Kidney glomerular epithelial cell (primary cell): Measurements from ENCODE around the gene BTG4.

Experiments used
- DNase-seq: peaks from one replicate; lab custom pipeline; 2025; lab: John Stamatoyannopoulos, UW

The BTG4 gene

DNA sequence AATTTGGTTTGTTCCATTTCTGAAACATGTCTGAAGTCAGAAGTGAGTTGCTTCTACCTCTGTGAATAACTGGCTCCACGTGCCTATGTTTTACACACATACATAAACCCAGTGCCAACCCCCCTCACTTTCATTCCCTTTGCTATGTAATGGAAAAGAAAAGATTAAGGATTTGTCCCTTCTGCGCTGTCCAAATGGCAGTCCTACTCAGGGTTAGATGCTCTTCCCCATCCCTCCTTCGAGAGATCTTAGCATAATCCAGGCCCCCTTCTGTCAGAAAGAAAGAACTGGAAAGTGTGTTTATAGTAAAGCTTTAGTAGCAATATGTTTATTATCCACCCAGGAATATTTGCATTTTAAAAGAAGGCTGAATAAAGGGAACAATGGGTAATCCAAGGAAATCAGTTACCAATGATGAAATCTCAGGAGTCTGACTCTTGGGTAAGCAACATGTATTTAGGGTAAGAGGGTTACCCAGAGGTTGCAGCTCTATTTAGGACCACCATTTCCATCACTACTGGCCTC lies 25.2 kb upstream of the BTG4 start:
- DNase-seq, result no peak

DNA sequence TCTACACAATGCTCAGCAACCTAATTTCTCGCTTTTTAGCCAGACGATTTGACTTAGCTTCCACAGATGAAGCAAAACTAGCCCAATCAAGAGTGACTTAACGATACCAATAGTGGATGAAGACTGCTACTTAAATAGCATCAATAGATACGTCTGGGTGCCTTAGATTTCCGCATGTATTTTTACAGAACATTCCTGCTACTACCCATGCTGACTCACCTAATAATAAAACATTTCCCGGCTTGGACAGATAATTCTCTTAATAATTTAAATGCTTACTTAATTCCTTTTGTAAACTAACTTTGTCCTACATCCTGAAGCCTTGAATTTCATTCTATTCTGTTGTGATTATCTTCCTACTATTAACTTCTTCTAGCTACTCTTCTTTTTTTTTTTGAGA lies 23.1 kb upstream of the BTG4 start:
- DNase-seq, result no peak

- DNase-seq, result no peak
Measured at GRCh38 chr11:111532365-111532709, 20.2 kb upstream of the BTG4 start.

- DNase-seq, result peak; percentile 82
Measured at GRCh38 chr11:111531687-111532364, 19.6 kb upstream of the BTG4 start.

DNA sequence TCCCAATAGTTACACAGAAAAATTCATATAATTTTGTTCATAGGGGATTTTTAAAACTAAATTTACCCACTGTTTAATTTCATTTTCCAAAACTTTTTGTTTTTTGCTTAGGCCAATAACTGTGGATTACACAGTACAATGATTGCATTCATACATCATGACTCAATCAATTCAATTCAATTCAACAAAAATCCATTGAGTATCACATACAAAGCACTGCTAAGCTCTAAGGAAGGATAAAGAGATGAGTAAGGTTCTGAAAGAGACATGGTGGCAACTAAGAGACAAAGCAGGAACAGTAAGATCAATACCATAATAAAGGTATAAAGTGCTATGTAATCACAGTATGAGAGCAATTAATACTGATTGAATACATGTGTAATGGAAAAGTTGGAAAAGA lies 18.9 kb upstream of the BTG4 start:
- no peak for DNase-seq

GRCh38 chr11:111530091-111530490 lies 17.9 kb upstream of the BTG4 start:
- no peak for DNase-seq

DNA sequence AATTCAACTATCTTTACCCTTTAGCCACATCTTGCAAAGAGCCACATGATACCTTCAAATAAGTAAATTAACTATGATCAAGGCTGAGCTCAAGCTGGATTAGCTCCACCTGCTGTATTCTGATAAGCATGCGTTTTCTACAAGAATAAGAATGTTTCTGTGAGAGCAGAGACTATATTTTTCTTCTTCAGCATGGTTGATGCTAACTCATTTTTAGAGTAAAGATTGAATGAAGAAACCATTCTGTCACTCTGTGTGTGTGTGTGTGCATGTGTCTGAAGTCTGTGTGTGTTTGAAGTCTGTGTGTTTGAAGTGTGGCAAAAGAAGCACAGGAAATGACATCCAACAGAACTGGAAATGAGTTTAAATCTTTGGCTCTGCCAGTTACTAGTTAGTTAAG lies 16.4 kb upstream of the BTG4 start:
- no peak for DNase-seq

- DNase-seq, result no peak
Measured at GRCh38 chr11:111527279-111527678, 15.1 kb upstream of the BTG4 start.

DNA sequence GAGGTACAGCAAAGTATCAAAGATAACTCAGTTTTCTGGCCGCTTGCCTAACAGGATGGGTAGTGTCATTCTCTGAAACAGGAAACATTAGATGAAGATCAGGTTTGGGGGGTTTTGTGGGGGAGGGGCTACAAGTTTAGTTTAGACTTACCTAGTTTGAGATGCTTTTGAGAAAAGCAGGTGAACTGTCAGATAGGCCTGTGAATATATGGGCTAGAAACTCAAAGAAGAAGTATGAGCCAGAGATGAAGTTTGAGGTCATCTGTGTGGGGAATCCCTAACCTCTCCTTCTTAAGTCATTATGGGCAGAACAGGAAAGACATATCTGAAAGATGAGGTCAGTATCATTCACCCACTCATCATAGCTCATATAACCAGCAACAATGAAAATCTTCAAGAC lies 14.3 kb upstream of the BTG4 start:
- DNase-seq, result peak; percentile 89

- no peak for DNase-seq
Measured at GRCh38 chr11:111525456-111525855, 13.3 kb upstream of the BTG4 start.

- DNase-seq, result no peak
Measured at GRCh38 chr11:111524056-111524455, 11.9 kb upstream of the BTG4 start.

GRCh38 chr11:111523343-111523742 lies 11.2 kb upstream of the BTG4 start:
- no peak for DNase-seq

- DNase-seq, result no peak
Measured at GRCh38 chr11:111522426-111522825, 10.2 kb upstream of the BTG4 start.

GRCh38 chr11:111521135-111521534 lies 8.9 kb upstream of the BTG4 start:
- peak; percentile 62 for DNase-seq

- peak; percentile 74 for DNase-seq
Measured at GRCh38 chr11:111520560-111520959, 8.4 kb upstream of the BTG4 start.

DNA sequence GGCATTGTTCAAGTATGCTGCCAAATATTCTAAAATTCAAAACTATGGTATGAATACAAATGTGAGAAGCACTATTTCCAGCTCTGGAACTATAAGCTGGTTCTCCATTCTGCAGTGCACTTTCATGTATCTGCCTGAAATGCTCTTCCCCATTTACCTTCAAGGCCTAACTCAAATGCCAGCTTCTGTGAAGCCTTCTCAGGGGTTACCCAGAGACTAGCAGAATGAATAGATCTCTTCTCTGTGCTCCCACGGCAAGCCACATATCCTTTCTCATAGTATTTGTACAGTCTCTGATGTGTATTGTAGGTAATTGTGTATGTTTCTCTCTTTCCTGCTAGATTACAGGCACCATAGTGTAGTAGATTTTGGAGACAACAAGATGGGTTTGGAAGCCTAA lies 6.5 kb upstream of the BTG4 start:
- DNase-seq, result no peak

DNA sequence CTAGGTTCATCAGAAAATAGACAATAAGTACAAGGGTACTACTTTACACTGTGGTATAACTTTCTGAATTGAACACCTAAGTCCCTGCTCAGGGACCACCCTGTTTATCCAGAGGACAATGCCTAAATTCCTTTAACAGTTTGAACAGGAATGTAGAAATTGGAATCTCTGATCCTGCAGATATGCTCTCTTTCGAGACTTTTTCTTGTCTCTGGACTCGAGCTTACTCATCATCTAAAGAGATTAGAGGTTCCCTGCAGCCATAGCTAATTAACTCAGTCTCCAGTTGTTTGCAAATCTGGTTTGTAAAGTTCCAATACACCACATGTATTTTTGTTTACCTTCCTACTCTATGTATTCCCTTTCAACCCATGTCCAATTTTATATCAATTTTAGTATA lies 3.4 kb upstream of the BTG4 start:
- no peak for DNase-seq

DNA sequence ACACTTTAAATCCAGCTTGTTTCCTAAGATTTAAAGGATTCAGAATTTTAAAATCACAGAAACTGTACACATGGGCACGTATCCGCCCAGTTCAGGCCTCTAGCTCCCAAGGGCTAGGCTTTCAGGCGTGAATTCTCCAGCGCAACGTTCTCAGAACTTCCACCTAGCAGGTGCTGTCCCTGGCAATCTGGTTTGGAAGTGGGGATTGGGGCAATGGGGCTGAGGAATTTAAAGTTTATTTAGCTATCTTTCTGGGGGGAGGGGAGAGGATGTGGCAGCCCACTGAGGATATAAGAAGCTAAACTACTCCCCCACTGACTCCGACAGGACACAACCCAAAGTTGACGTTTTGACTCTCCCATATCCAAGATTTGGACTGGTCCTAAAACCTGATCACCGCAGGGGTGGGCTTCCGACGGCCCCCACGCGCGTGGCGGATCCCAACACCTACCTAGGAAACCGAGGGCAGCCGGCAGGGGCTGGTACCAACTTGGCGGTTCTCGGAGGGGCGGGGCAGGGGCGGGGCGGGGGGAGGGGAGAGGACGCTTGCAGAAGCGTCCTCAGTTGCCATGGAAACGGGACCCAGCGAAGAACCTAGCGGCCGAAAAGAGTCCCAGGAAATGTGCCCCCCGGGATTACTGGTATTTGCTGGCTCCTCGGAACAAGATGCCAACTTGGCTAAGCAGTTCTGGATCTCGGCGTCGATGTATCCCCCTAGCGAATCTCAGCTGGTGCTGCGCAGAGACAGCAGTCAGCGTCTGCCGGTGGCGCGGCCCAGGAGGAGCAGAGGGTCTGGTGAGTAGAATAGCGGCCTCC lies 2.2 kb upstream of the BTG4 start, which contains the start of gene HOATZ:
Gene HOATZ (plus strand): TSS at position 563 of the 816 bp plus-strand sequence. CDS start 7 bp downstream, at position 570.
- DNase-seq, result no peak

DNA sequence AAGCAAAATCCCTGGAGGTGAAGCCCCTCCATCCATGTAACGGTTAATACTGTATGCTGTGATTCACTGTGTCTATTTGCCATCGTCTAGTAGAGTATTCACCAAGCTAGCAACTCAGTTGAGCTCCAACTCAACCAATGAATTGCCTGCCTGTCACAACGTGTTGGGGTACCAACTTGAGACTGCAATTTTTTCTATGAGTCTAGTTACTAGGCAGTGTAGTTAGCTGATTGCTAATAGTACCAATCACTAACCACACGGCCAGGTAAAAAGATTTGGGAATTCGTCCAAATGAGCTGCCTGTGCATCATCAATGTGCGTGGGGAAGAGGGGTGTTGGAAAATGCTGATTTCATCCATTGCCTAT lies 1.0 kb upstream of the BTG4 start:
- no peak for DNase-seq

GRCh38 chr11:111510311-111510710 lies 1.9 kb downstream of the BTG4 start:
- DNase-seq, result no peak

DNA sequence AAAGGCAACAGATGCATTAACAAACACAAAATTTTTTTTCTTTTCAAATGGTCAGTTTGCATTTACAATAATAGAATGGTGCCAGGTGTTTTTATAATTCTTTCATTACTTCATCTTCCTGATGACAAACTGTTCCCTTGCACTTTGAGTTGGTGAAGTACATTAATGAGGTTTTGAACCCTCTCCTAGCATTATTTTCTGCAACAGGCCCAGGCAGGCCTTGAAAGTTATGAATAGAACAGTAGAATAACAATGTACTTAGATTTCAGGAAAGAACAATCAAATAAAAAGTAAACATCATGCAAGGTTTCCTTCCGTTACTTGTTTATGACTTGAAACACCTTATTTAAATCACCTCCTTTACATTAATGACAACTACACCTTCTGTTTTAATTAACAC lies 9.6 kb downstream of the BTG4 start:
- DNase-seq, result no peak

DNA sequence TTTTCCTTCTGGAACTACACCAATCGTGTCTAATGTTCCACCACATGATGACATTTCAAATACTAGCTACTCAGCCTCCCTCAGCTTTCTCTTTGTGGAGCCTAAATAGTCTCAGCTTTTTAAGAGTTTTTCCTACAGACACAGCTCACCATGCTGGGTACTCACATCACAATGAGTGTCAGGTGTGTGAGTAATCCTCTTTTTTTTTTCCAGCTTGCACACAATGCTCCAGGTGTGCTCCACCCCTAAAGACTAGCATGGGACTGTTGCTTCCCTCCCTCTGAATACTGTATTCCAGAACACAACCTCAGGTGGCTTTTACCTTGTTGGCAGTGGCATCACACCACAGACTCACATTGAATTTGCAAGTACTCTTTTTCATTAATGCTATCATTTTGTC lies 11.7 kb downstream of the BTG4 start:
- no peak for DNase-seq

- no peak for DNase-seq
Measured at GRCh38 chr11:111499483-111499882, 12.7 kb downstream of the BTG4 start.

GRCh38 chr11:111494040-111494439 lies 18.1 kb downstream of the BTG4 start:
- no peak for DNase-seq
